WERI-Rb-1 (cell line): ENCODE measurements around the gene TTC3.
"Not testable (repeated sequence)": the region's sequence is repeated elsewhere in the genome, so short reads cannot be mapped to it uniquely, and the experiment has no call there.

Experiments
- DNase-seq: peaks from one replicate; pipeline ENCODE4 v3.0.0-alpha.2; 2020
- H3K27ac ChIP-seq: fragments of 250-450 bp; sonication (Bioruptor Pico); 2 replicates; pipeline ENCODE4 v1.5.1; 2020; ENCODE audit warnings: mild to moderate bottlenecking, moderate library complexity
- H3K27me3 ChIP-seq: fragments of 250-450 bp; sonication (Bioruptor Pico); 2 replicates; pipeline ENCODE4 v1.5.1; 2021; ENCODE audit warnings: mild to moderate bottlenecking, low read depth, moderate library complexity; ENCODE audit not compliant: insufficient read depth, severe bottlenecking
- H3K36me3 ChIP-seq: fragments of 250-450 bp; sonication (Bioruptor Pico); 2 replicates; pipeline ENCODE4 v1.5.1; 2020; ENCODE audit warnings: mild to moderate bottlenecking, moderate library complexity
- H3K4me3 ChIP-seq: 2 replicates; pipeline ENCODE4 v1.5.1; 2011; ENCODE audit warnings: low read depth, mild to moderate bottlenecking, control low read depth, low read length
- H3K9me3 ChIP-seq: fragments of 250-450 bp; sonication (Bioruptor Pico); 2 replicates; pipeline ENCODE4 v1.5.1; 2021; ENCODE audit warnings: mild to moderate bottlenecking, moderate library complexity; ENCODE audit not compliant: severe bottlenecking
- TF ChIP-seq, protein P1 (sequence below): IDR thresholded peaks from 2 replicates; pipeline ENCODE4 v1.5.1; 2011; ENCODE audit warnings: low read depth, mild to moderate bottlenecking, control low read depth, inconsistent platforms, low read length

Gene TTC3

DNA sequence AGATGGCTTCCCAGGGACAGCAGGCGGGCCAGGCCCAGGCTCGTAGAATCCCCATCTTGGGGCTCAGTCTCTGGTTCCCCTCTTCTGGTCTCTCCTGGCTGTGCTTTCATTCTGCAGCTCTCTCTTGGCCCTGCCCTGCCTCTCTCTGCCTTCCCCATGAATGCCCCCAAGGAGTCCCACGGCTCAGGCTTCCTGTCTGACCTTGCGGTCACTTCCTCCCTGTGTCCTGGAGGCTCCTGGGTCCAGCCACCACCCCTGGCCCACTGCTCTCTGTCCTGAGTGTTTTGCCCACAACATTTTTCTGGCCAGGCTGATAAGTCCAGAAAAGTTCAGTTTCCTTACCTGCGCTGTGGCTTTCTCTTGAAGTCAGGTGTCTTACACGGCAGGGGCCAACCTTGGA, 29.2 kb upstream of the TTC3 start:
- H3K9me3 ChIP-seq = no peaks in the 10 kb centered on the region
- no peak overlapping the region for H3K4me3 ChIP-seq
- DNase-seq = no peak
- TF ChIP-seq, protein P1, sequence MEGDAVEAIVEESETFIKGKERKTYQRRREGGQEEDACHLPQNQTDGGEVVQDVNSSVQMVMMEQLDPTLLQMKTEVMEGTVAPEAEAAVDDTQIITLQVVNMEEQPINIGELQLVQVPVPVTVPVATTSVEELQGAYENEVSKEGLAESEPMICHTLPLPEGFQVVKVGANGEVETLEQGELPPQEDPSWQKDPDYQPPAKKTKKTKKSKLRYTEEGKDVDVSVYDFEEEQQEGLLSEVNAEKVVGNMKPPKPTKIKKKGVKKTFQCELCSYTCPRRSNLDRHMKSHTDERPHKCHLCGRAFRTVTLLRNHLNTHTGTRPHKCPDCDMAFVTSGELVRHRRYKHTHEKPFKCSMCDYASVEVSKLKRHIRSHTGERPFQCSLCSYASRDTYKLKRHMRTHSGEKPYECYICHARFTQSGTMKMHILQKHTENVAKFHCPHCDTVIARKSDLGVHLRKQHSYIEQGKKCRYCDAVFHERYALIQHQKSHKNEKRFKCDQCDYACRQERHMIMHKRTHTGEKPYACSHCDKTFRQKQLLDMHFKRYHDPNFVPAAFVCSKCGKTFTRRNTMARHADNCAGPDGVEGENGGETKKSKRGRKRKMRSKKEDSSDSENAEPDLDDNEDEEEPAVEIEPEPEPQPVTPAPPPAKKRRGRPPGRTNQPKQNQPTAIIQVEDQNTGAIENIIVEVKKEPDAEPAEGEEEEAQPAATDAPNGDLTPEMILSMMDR = no peak
- H3K27ac ChIP-seq = no peak overlapping the region
- no peaks in the 10 kb centered on the region for H3K36me3 ChIP-seq
- H3K27me3 ChIP-seq = no peaks in the 10 kb centered on the region

DNA sequence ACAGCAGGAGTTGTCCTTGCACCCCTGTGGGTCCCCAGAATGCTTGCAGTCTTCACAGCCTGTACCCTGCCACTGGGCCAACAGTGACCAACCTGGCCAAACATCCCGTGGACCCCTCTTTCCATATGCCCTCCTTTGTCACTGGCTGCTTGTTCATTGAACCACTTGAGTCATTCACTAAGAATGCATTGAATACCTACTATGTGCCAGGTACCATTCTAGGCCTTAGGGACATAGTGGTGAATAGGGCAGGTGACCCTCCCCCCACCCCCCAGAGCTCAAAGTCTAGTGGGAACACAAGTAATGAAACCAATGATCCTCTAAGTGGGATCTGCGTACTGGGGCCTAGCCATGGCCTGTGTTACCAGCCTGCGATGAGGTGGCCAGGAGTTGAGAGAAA, 28.4 kb upstream of the TTC3 start:
- DNase-seq = no peak
- Histone ChIP-seq H3K27me3 (no peaks in the 10 kb centered on the region), H3K4me3 (no peak overlapping the region), H3K9me3 (no peaks in the 10 kb centered on the region), H3K27ac (no peak overlapping the region), H3K36me3 (no peaks in the 10 kb centered on the region)
- TF ChIP-seq, protein P1 = no peak

DNA sequence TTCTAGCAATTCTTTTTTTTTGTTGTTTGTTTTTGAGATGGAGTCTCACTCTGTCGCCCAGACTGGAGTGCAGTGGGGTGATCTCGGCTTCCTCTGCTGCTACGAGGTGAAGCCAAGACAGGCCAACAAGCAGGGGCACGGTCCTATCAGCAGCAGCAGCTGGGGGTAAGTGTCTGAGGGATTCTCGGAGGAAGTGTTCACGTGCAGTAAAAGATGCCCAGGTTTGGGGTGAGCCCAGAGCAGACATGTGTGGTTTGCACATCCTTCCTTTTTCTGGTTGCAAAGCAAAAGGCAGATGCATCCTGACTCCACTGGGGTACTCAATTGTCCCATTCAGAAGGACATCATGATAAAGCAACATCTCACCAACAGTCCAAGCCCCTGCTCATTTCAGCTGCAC, 27.9 kb upstream of the TTC3 start:
- no peaks in the 10 kb centered on the region for H3K36me3 ChIP-seq
- no peak for DNase-seq
- H3K9me3 ChIP-seq = no peaks in the 10 kb centered on the region
- H3K27me3 ChIP-seq = no peaks in the 10 kb centered on the region
- H3K4me3 ChIP-seq = no peak overlapping the region
- TF ChIP-seq, protein P1 = no peak
- no peak overlapping the region for H3K27ac ChIP-seq

DNA sequence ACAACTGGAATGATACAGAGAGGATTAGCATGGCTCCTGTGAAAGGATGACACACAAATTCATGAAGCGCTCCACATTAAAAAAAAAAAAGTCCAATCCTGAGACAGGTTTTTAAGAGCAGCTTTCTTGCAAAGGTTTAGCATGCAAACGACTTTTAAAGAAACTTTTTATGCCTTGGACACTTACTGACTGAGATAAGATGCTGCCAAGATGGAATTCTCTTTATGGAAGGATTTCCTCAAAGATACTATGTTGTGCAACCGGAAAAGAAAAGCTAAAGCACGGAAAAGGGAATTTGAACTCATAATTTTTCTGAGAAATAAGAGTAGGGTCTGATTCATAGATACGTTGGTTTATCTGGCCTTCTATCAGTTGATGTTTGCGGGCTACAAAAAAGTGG, 27.5 kb upstream of the TTC3 start:
- Histone ChIP-seq H3K4me3 (no peak overlapping the region), H3K27ac (no peak overlapping the region), H3K27me3 (no peaks in the 10 kb centered on the region), H3K36me3 (no peaks in the 10 kb centered on the region), H3K9me3 (no peaks in the 10 kb centered on the region)
- DNase-seq = no peak
- TF ChIP-seq, protein P1 = no peak

DNA sequence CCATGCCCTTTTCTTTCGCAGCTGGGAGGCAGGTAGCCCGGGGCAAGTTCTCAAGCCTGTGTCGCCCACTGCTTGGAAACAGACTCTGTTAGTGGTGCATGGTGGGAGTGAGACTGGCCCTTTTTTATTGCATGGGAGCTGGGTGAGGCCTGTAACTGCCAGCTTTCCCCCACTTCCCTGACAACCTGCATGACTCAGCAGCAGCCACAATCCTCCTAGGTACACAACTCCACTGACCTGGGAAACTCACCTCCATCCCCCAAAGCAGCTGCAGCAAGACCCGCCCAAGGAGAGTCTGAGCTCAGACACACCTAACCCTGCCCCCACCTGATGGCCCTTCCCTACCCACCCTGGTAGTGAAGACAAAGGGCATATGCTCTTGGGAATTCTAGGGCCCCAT, 26.0 kb upstream of the TTC3 start:
- no peaks in the 10 kb centered on the region for H3K27me3 ChIP-seq
- H3K36me3 ChIP-seq = no peaks in the 10 kb centered on the region
- no peak overlapping the region for H3K27ac ChIP-seq
- DNase-seq = no peak
- no peak overlapping the region for H3K4me3 ChIP-seq
- H3K9me3 ChIP-seq = no peaks in the 10 kb centered on the region
- TF ChIP-seq, protein P1 = no peak

DNA sequence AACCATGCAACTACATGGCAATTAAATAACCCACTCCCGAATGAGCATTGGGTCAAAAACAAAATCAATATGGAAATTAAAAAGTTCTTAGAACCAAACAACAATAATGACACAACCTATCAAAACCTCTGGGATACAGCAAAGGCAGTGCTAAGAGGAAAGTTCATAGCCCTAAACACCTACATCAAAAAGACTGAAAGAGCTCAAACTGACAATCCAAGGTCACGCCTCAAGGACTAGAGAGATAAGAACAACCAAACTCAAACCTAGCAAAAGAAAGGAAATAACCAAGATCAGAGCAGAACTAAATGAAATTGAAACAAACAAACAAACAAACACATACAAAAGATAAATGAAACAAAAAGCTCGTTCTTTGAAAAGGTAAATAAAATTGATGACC, 23.3 kb upstream of the TTC3 start:
- H3K27ac ChIP-seq, H3K27me3 ChIP-seq: not testable (repeated sequence)

More for the DNA sequence above, 23.3 kb upstream of the TTC3 start:
- H3K4me3 ChIP-seq, H3K36me3 ChIP-seq, DNase-seq, H3K9me3 ChIP-seq: not testable (repeated sequence)
